ENCODE measurements around the gene MORN1.

- TF ChIP-seq POLR2A (IDR thresholded peaks at IDR 0.05; ENCODE audit: low read depth, low read length) = no peak
- TF ChIP-seq POLR2AphosphoS5 (IDR thresholded peaks at IDR 0.05; ENCODE audit: low read depth, low read length) = no peak
- no peak for TF ChIP-seq TAF1 (IDR thresholded peaks at IDR 0.05; ENCODE audit: borderline replicate concordance, low read depth, low read length)
Observed at GRCh38 chr1:2352897-2353550, 38.3 kb downstream of the MORN1 start.

All from GM12892 (cell line).